Measurements from ENCODE around the gene CDR2.
"Not testable (repeated sequence)": the region's sequence is repeated elsewhere in the genome, so short reads cannot be mapped to it uniquely, and the experiment has no call there.

The CDR2 gene

GRCh38 chr16:22351017-22351416 is 23.4 kb downstream of the CDR2 start:
- DNase-seq: not testable (repeated sequence)

DNA sequence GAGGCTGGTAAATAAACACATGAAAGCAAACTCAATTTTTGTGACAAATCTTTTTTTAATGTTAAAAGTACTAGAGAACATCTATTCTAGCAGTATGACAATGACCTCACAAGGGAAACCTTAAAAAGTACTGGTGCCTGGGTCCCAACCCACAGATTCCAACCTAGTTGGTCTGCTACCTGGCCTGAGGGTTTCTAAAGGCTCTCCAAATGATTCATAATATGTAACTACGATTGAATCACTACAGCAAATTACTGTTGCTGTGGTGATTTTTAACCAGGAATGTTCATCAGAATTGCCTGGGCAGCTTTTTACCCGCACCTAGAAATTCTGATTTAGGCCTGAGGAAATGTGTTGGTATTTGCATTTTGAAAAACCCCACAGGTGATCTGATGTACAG is 26.1 kb downstream of the CDR2 start:
- no peak for DNase-seq

- DNase-seq: no peak
Measured at GRCh38 chr16:22347100-22347820, 27.2 kb downstream of the CDR2 start.

- DNase-seq: no peak
Measured at GRCh38 chr16:22346483-22346882, 27.9 kb downstream of the CDR2 start.

GRCh38 chr16:22342082-22342481 is 32.3 kb downstream of the CDR2 start:
- no peak for DNase-seq

DNA sequence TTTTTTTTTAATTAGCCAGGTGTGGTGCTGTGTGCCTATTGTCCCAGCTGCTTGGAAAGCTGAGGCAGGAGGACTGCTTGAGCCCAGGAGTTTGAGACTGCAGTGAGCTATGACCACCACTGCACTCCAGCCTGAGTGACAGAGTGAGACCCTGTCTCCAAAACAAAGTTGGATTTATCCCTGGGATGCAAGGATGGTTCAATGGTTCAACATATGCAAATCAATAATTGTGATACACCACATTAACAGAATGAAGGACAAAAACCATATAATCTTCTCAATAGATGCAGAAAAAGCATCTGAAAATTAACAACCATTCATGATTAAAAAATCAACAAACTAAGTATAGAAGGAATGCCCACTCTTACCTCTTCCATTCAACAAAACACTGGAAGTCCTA is 33.5 kb downstream of the CDR2 start:
- no peak for DNase-seq

DNA sequence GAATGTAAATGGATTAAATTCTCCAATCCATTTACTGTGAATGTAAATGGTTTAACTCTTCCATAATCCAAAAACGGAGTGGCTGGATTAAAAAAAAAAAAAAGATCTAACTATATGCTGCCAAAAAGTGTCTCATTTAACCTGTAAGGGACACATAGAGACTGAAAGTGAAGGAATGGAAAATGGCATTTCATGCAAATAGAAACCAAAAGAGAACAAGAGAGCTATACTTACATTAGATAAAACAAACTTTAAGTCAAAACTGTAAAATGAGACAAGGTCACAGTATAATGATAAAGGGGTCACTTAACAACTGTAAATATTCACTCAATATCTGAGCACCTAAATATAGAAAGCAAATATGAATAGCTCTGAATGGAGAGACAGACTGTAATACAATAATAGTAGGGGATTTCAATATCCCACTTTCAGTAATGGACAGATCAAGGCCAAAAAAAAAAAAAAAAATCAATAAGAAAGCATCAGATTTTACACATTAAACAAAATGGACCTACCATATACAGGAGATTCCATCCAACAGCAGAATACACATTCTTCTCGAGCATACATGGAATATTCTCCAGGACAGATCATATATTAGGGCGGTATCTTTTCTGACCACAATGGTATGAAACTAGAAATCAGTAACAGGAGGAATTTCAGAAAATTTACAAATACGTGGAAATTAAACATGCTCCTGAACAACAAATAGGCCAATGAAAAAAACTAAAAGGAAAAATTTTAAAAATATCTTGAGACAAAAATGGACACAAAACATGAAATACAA is 36.4 kb downstream of the CDR2 start:
- DNase-seq: peak; percentile 56

- DNase-seq: no peak
Measured at GRCh38 chr16:22337045-22337444, 37.4 kb downstream of the CDR2 start.

- DNase-seq: no peak
Measured at GRCh38 chr16:22336581-22336980, 37.8 kb downstream of the CDR2 start.

DNA sequence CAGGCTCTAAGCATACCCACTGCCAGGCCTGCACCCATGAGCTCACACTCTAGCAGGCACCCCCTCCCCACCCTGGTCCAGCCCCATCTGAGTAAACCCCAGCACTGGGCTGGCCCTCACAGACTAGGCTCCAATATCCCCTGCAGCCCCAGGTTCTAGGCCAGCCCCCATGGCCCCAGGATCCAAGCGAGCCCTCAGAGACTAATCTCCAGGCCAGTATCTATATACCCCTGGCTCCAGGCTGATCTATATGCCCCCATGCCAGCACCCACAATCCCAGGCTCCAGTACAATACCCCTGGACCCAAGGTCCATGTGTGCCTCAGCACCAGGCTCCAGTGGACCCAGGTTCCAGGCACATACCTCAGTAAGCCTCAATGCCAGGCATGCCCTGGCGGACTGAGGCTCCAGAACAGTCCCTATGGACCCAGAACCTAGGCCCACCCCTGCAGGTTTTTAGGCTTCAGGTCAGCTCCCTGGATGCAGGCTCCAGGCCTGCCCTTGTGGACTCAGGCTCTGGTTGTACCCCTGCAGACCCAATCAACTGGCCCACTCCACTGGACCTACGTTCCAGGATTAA is 38.7 kb downstream of the CDR2 start:
- no peak for DNase-seq

GRCh38 chr16:22333457-22333994 is 40.9 kb downstream of the CDR2 start:
- no peak for DNase-seq

- DNase-seq: no peak
Measured at GRCh38 chr16:22330326-22330725, 44.1 kb downstream of the CDR2 start.

DNA sequence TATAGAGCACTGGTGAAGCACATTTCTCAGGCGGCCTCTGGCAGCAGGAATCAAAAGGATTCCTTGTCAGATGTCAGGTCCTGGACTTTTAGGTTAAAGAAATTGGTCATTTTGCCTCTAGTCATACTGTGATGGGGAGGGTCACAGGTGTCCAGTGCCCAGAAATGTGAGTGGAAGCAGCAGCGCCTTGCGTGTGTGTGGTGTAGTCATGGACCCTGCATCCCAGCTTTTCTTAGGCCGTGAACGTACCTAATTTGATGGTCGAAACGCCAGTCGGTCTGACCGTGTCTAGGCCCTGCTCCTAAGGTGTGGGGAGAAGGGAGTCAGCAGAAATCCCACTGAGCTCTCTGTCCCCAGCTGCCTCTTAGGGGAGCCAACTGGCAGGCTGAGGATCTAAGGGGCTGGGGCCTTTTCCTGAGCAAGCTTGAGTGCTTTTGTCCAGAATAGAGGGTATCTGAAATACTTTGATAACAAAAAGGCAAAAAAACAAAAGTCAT is 45.2 kb downstream of the CDR2 start:
- DNase-seq: no peak

DNA sequence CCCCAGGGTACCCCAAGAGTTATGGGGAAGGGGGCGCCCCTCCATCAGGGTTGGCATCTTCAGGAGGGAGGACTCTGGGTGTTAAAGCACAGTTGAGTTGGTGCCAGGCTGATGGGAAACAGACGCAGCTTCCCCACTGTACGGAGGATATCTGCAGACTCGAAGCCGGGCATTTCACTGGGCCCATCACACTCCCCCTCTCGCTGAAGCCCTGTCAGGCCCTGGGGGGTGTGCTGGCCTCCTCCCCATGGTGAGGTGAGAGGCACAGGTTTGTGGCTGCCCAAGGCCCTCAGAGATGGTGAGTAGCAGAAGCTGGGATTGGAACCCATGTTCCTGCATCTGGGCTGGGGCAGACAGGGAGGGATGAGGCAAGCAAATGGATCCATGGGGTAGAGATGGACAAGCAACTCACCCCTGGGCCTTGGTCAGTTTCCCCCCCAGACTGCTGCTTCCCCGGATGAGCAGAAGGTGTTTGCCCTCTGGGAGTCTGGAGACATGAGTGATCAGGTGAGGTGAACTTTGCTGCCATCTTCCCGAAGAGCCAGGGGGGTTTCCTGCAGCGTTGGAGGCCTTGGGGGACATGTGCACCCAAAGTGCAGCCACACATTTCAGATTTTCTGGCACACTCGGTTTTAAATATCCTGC is 46.2 kb downstream of the CDR2 start:
- DNase-seq: no peak

DNA sequence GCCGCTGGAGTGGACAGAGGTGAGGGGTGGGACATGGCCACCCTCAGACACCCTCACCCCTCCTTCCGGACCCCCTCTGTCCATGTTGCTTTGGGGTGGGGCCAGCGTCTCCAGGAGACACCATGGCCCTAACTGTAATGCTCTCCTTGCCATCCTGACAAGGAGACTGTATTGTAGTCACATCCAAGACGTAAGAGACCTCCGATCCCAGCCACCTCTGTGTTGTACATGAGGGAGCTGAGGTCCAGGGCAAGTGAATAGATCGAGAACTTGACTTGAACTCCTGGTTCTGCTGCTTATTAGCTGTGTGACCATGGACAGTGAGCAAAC is 47.0 kb downstream of the CDR2 start:
- DNase-seq: no peak

DNA sequence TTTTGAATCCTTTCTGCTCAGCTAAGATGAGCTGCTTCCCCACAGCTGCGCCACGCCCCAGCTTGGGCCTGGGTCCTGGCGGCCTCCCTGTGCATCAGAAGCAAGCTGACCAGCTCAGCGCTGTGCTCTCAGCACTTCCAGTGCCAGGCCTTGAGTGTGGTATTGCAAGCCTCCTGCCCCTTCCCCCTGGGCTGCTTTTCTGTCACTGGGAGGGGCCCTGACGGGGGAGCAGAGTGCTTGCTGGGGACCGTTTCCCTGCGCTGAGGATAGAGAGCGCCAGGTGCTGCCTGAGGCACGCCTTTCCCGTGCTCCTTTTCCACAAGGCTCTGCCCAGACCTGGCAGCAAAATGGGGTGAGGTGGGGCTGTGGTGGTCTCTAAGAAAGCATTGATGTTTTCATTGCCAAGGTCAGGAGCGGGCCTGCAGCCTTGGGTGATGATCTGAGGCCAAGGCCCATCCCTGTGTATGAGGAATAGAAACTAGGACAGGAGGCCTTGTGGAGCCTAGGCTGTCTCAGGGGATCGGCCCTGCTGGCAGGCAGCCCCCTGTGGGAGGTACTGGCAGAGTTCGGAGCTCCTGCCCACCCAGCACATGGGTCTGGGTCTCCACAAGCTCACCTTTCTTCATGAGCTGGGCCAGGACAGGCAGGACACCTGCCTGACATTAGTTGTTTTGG is 47.5 kb downstream of the CDR2 start:
- DNase-seq: no peak

DNA sequence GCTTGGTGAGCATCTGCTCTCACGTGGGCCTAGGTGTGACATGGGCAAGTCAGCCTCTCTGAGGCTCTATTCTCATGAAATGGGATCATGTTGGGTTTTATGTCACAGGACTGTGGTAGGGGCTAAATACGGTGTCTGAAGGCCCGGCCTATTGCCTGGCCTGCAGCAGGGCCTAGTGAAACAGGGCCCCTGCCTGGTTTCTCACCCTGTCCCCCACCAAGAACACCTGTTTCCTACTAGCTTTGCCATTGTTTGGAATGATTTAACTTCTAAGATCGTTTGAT is 48.1 kb downstream of the CDR2 start:
- DNase-seq: no peak

DNA sequence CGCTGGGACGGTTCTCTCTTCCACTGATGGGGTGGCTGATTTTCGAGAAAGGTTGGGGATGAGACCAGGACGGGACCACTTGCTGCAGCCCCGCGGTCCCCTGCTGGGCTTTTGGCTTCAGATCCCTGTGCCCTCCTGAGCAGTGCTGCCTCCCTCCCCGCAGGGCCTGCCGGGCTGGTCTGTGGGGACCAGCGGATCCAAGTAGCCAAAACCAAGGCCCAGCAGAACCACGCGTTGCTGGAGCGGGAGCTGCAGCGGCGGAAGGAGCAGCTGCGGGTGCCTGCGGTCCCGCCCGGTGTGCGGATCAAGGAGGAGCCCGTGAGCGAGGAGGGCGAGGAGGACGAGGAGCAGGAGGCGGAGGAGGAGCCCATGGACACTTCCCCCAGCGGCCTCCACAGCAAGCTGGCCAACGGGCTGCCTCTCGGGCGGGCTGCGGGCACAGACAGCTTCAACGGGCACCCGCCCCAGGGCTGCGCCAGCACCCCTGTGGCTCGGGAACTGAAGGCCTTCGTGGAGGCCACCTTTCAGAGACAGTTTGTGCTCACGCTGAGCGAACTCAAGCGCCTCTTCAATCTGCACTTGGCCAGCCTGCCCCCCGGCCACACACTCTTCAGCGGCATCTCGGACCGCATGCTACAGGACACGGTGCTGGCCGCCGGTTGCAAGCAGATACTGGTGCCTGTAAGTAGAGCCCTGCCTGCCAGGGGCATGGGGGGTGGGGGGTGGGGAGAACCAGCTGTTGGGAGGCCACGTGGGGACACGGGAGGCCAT is 48.6 kb downstream of the CDR2 start:
- no peak for DNase-seq

GRCh38 chr16:22324787-22325597 is 49.4 kb downstream of the CDR2 start:
- no peak for DNase-seq

- DNase-seq: no peak
Measured at GRCh38 chr16:22323959-22324786, 50.2 kb downstream of the CDR2 start.
